Measurements from ENCODE around the gene TM7SF3.

DNA sequence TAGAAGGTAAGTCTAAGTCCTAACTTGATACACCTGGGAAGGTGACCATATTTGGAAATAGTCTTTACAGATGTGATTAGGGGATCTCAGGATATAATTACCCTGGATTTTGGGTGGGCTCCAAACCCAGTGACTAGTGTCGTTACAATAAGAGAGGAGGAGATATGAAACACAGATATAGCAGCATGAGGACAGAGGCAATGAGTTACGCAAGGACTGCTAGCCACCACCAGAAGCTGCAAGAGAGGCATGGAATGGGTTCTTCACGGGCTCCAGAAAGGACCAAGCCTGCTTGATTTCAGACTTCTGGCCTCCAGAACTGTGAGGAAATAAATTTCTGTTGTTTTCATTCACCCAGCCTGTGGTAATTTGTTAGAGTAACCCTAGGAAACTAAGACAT lies 47.3 kb downstream of the TM7SF3 start:
- TF ChIP-seq CTCF (conservative IDR thresholded peaks at IDR 0.05) = no peak
- TF ChIP-seq EZH2 (IDR thresholded peaks at IDR 0.05; ENCODE audit: low read depth) = no peak
